GM04503 (cell line): ENCODE measurements around the gene ZSWIM6.
"Not testable (repeated sequence)": the region's sequence is repeated elsewhere in the genome, so short reads cannot be mapped to it uniquely, and the experiment has no call there.

Source experiments
- DNase-seq: peaks from one replicate; pipeline ENCODE4 v3.0.0-alpha.2; 2012; ENCODE audit warnings: low read depth

The ZSWIM6 gene

GRCh38 chr5:61407706-61408270 lies 75.7 kb downstream of the ZSWIM6 start:
- DNase-seq: no peak

GRCh38 chr5:61408476-61409168 lies 76.6 kb downstream of the ZSWIM6 start:
- peak; percentile 94 for DNase-seq

DNA sequence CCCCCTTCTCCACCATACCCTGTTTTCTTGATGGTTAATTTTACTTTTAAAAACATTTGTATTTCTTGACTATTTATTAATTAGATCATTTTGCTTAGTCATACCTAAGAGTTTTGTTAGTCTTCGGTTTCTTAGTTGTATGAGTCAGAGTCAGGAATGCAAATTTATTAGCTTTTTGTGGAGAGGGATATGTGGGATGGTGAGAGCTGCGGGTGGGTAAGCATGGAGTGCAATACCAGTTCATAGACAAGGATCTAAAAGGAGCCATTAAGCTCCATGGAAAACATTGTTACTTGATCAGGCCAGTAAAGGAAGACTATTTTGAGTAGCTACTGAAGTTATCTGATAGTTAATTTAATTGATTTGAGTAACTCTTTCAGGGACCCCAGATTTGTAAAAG lies 77.5 kb downstream of the ZSWIM6 start:
- DNase-seq: peak; percentile 84

- DNase-seq: no peak
These were observed 78.8 kb downstream of the ZSWIM6 start for GRCh38 chr5:61410811-61411210.

- DNase-seq: no peak
These were observed 80.3 kb downstream of the ZSWIM6 start for GRCh38 chr5:61412361-61412760.

GRCh38 chr5:61413205-61413604 lies 81.1 kb downstream of the ZSWIM6 start:
- DNase-seq: not testable (repeated sequence)

DNA sequence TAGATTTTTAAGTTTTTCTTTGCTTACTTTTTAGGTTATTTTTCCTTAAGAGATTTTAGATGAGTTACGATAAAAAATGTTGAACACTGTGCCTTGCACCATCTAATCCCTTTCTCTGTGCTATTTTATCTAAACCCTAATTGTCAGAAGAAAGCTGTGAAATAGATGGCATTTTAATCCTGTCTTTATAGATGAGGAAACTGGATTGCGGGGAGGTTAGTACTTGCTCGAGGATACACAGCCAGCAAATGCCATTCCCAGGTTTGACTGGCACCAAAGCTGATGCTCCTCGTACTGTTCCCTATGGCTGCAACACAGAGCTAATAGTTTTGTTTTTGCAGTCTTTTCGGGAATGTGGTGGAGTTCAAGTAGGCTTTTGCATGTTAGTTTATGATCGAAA lies 82.7 kb downstream of the ZSWIM6 start:
- DNase-seq: no peak

GRCh38 chr5:61416010-61416409 lies 84.0 kb downstream of the ZSWIM6 start:
- DNase-seq: no peak

DNA sequence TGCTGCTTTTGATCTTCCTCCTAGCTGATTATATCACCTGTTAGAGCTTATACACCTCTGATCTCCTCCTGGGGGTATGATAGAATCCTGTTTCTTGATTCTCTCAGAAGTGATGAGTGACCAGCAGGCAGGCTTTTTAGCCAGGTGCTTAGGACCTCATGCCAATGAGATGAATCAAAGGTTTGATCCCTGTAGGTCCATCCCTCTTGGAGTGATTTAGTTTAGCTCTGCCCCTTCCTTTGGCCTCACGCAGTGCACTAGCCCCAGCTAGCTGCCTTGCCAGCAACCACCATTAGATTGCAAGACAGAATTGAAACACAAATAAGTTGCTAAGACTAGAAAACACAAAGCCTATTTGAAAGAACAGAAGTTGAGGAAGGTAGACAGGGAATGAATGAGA lies 84.4 kb downstream of the ZSWIM6 start:
- no peak for DNase-seq

- DNase-seq: no peak
These were observed 85.3 kb downstream of the ZSWIM6 start for GRCh38 chr5:61417340-61417739.

DNA sequence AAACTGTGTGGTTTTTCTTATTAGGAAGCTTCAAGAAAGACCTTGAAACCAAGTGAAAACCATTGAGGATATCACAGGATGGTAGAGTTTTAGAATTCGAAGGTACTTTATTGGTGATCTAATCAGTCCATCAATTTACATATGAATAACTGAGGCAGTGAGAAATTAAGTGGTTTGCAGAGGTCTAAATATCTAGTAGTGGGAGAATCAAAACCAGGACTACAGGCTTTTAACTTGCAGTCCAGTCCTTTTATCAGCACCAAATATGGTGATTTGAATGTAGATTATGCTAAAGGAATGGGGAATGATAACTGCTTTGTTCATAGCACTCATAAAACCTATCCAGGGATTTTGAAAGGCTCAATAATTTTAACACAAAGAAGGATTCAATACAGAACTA lies 85.8 kb downstream of the ZSWIM6 start:
- no peak for DNase-seq

DNA sequence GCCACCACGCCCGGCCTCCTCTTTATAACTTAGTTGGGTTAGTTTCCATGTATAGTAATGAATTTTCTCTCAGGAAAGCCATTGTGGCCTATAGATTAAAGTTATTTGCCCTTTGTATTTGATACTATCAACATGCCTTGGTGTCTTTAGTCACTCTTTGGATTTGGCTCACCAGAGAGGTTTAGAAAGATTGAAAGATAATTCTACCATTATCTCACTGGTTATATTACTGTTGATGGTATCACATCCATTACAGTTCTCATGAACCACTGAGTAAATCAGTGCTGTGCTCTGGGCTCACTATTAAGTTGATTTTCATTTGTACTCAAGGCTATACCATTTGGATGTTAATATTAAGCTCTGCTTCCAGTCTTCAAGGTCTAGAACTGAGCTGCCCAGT lies 87.0 kb downstream of the ZSWIM6 start:
- DNase-seq: no peak

DNA sequence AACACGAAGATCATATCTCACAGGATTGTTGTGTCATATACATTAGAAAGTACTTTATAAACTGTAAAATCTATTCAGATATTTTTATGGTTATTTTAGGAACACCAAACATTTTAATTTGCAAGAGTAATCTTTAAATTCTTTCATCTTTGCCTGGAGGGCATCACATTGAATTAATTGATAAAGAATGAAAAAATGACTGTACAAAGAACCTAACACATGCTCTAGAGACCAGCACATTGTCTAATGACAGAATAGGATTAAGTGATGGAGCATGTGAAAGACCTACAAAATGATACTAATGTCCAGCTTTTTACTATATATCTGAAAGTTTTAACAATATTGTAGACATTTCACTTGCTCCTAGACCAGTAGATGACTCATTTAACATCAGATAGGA lies 88.0 kb downstream of the ZSWIM6 start:
- DNase-seq: no peak

DNA sequence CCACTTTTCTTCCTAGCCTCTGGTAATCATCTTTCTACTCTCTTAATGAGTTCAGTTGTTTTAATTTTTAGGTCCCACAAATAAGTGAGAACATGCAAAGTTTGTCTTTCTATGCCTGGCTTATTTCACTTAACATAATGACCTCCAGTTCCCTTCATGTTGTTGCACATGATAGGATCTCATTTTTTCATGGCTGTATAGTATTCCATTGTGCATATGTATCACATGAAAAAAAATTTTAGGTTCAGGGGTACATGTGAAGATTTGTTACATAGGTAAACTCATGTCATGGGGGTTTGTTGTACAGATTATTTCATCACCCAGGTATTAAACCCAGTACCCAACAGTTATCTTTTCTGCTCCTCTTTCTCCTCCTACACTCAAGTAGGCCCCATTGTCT lies 89.2 kb downstream of the ZSWIM6 start:
- not testable (repeated sequence) for DNase-seq

- no peak for DNase-seq
These were observed 91.6 kb downstream of the ZSWIM6 start for GRCh38 chr5:61423487-61424145.

GRCh38 chr5:61425918-61426317 lies 93.9 kb downstream of the ZSWIM6 start:
- DNase-seq: no peak

DNA sequence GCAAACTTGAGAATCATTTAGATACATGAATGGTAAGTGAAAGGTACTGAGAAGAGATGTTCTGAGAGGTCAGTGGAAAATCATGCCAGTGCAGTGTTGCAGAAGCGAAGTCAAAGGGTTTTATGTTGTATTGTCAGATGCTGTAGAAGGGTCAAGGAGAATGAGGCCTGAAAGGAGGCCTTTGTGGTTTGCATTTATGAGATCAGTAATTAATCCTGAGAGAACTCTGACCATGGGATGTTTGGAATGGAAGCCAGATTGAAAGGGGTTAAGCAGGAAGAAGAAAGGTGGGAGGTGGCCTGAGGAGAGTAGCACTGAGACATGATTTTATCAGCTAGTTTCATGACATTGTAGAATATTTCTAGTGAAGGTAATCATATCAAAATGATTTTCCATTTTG lies 97.8 kb downstream of the ZSWIM6 start:
- DNase-seq: no peak

- no peak for DNase-seq
These were observed 100.0 kb downstream of the ZSWIM6 start for GRCh38 chr5:61431923-61432620.

DNA sequence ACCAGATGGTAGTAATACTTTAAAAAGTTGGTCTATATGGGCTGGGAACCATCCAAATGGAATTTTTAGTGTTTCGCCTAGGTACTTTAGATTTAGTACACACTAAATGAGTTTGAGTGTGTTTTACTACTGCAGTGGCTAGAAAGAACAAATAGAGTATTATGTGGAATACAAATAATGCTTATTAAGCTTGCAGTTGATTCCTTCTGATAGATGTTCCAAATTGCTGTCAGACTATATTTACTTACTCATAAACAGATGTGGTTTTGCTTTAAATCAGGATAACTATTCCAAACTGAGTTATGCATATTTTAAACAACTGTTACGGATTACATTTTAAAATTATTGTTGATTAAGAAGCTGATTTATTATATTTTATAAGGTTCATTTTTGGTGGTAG lies 103.3 kb downstream of the ZSWIM6 start:
- no peak for DNase-seq

- DNase-seq: no peak
These were observed 106.4 kb downstream of the ZSWIM6 start for GRCh38 chr5:61438298-61438970.

DNA sequence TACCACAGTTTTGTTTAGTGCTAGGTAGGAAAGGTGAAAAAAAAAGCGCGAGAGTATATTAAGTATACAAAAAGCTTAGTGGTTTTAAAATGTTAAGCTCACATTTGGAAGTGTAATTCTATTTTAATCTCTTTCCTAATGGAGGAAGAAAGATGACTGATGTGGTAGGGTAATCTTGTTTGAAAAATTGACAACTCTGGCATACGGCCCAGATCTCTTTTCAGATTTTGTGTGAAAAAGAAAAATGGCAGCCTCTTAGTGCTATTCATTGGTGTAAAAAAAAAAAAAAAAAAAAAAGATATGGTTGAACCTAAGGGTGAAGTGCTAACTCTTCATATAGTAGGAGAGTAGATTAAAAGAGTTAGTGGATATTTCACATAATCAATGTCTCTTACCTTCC lies 108.0 kb downstream of the ZSWIM6 start:
- no peak for DNase-seq

GRCh38 chr5:61440596-61440995 lies 108.5 kb downstream of the ZSWIM6 start:
- DNase-seq: no peak
